Measurements from ENCODE around the gene HOXC9. TPM values are rescaled to one million over a fixed set of nuclear protein-coding genes. Genes with fewer than 3 reads are reported as not detected.

HOXC9 gene
- total RNA-seq, 1 experiment from 2014 or later = 11.3 TPM

GRCh38 chr12:54032086-54032619 is 32.2 kb downstream of the HOXC9 start:
- CTCF ChIA-PET = interaction anchor here (0.6 to 3.5 kb wide), 35 partner anchors 10 to 737 kb away, joined by 3 to 43 read pairs (median 5); partner anchors contain the start of genes HNRNPA1, HOXC10, HOXC8 and HOXC9

DNA sequence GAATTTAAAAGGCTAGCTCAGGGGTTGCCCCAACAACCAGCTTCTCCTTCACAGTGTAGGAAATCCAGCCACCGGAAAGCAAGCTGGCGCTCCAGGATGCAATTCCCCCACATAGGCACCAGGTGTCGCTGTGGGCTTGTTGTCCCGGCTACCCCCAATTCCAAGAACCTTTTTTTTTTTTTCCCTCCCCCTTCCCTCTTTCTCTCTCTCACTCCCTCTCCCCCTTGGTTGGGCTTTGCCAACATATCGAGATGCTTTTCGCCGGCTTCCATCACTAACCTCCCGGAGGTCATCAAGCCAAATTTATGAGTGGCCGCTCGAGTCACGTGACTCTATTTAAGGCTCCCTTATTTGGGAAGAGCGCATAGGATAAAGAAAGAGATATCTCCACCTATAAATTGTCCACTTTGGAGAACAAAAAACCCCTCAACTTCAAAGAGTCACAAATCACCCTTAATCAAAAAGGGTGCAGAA is 32.7 kb downstream of the HOXC9 start, which contains the start of gene HOXC5:
HOXC5 (plus strand) TSS at position 424 of the 474 bp plus-strand sequence. CDS start 73 bp downstream, outside the sequence.
- Histone ChIP-seq H3K27ac (ENCODE audit: low read depth, low read length) (peak within 1 kb of the TSS; percentile 35), H2AFZ (ENCODE audit: low read depth, low read length, poor library complexity, severe bottlenecking) (peak within 1 kb of the TSS; percentile 89), H3K9ac (ENCODE audit: low read length) (peak within 1 kb of the TSS; percentile 69), H4K20me1 (ENCODE audit: insufficient read depth) (no peaks in the 10 kb centered on the region), H3K79me2 (ENCODE audit: insufficient read depth, low read length) (no peaks in the 10 kb centered on the region), H3K9me2 (ENCODE audit: insufficient read depth) (no peaks in the 10 kb centered on the region), H3K4me2 (ENCODE audit: low read length) (peak within 1 kb of the TSS; percentile 100), H3K27me3 (ENCODE audit: insufficient read depth, low read length) (no peaks in the 10 kb centered on the region), H3K4me1 (ENCODE audit: control insufficient read depth in 1 of 2, insufficient read depth in 2 of 2, low read length in 2 of 2) (peaks cover 7 to 29% of the 10 kb centered on the region in 2 experiments), H3K9me3 (ENCODE audit: control insufficient read depth in 1 of 2, insufficient read depth in 1 of 2, low read depth in 1 of 2, low read length in 2 of 2) (no peaks in the 10 kb centered on the region), H3K4me3 (replicated peaks in 1 of 2; ENCODE audit: low read depth in 1 of 2, low read length in 2 of 2) (peak within 1 kb of the TSS; percentile 55 to 77), H3K36me3 (ENCODE audit: control insufficient read depth in 1 of 2, insufficient read depth in 2 of 2, low read length in 2 of 2) (no peaks in the 10 kb centered on the region)
- intact Hi-C loops (cut with micrococcal nuclease) = loop anchor here (1.0 to 5.0 kb wide), 2 partner anchors 105 to 169 kb away; no protein-coding TSS in a partner anchor
- ATAC-seq = peak; percentile 53
- RAD21 ChIA-PET (ENCODE audit: low non-redundant PET in 1 of 2, low total read pairs in 2 of 2, uncharacterized antibody in 2 of 2, unreplicated experiment in 2 of 2) = interaction anchor here (0.5 to 3.0 kb wide), 11 partner anchors 11 to 175 kb away, joined by 3 to 12 read pairs (median 9); no protein-coding TSS in a partner anchor
- BruUV-seq (replicated peaks) = no TSS peak
- DNase-seq (ENCODE audit: low read depth, low spot score) = peak; percentile 54
- TF ChIP-seq ZNF274 (IDR thresholded peaks at IDR 0.05; ENCODE audit: low read depth, low read length) (no peak), CBX3 (IDR thresholded peaks at IDR 0.05; ENCODE audit: low read depth) (no peak), TCF7L2 (IDR thresholded peaks at IDR 0.05; ENCODE audit: borderline replicate concordance, extremely low read depth, insufficient read depth, insufficient read length) (no peak), RAD21 (IDR thresholded peaks at IDR 0.05; ENCODE audit: low read depth) (peak; percentile 88), EZH2phosphoT487 (IDR thresholded peaks at IDR 0.05; ENCODE audit: borderline replicate concordance) (no peak), SRF (IDR thresholded peaks at IDR 0.05; ENCODE audit: low read depth) (peak; percentile 98), POLR2A (IDR thresholded peaks at IDR 0.05; ENCODE audit: borderline replicate concordance, extremely low read depth, insufficient read depth, insufficient read length) (no peak)
- TF ChIP-seq, protein P1, sequence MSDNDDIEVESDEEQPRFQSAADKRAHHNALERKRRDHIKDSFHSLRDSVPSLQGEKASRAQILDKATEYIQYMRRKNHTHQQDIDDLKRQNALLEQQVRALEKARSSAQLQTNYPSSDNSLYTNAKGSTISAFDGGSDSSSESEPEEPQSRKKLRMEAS (IDR thresholded peaks at IDR 0.05) = no peak
- TF ChIP-seq, protein P2, sequence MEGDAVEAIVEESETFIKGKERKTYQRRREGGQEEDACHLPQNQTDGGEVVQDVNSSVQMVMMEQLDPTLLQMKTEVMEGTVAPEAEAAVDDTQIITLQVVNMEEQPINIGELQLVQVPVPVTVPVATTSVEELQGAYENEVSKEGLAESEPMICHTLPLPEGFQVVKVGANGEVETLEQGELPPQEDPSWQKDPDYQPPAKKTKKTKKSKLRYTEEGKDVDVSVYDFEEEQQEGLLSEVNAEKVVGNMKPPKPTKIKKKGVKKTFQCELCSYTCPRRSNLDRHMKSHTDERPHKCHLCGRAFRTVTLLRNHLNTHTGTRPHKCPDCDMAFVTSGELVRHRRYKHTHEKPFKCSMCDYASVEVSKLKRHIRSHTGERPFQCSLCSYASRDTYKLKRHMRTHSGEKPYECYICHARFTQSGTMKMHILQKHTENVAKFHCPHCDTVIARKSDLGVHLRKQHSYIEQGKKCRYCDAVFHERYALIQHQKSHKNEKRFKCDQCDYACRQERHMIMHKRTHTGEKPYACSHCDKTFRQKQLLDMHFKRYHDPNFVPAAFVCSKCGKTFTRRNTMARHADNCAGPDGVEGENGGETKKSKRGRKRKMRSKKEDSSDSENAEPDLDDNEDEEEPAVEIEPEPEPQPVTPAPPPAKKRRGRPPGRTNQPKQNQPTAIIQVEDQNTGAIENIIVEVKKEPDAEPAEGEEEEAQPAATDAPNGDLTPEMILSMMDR (IDR thresholded peaks at IDR 0.05 in 2 of 3, conservative IDR thresholded peaks at IDR 0.05 in 1 of 3; ENCODE audit: borderline replicate concordance in 1 of 3, insufficient read depth in 1 of 3, low read depth in 2 of 3, low read length in 2 of 3) = peak; percentile 88 to 98 (median 94)
- CTCF ChIA-PET = interaction anchor here (0.6 to 3.5 kb wide), 34 partner anchors 9 to 737 kb away, joined by 3 to 43 read pairs (median 5); partner anchors contain the start of genes HNRNPA1, HOXC10, HOXC8 and HOXC9
- POLR2A ChIA-PET = interaction anchor here (0.6 to 0.8 kb wide), 4 partner anchors 47 to 327 kb away, joined by 3 read pairs; no protein-coding TSS in a partner anchor

More at GRCh38 chr12:54032086-54032619, 32.2 kb downstream of the HOXC9 start:
- ATAC-seq (no peak), DNase-seq (ENCODE audit: low read depth, low spot score) (no peak)
- no peak overlapping the region for H3K9ac ChIP-seq (ENCODE audit: low read length)
- BruUV-seq (replicated peaks) = no TSS peak
- ChIA-PET POLR2A (interaction anchor here (0.6 to 0.8 kb wide), 4 partner anchors 47 to 327 kb away, joined by 3 read pairs; no protein-coding TSS in a partner anchor), RAD21 (ENCODE audit: low non-redundant PET in 1 of 2, low total read pairs in 2 of 2, uncharacterized antibody in 2 of 2, unreplicated experiment in 2 of 2) (interaction anchor here (0.5 to 3.0 kb wide), 11 partner anchors 10 to 176 kb away, joined by 3 to 12 read pairs (median 9); no protein-coding TSS in a partner anchor)
- H3K4me1 ChIP-seq (ENCODE audit: control insufficient read depth in 1 of 2, insufficient read depth in 2 of 2, low read length in 2 of 2) = peaks cover 7 to 28% of the 10 kb centered on the region in 2 experiments
- H3K27ac ChIP-seq (ENCODE audit: low read depth, low read length) = no peak overlapping the region
- no peaks in the 10 kb centered on the region for H3K9me2 ChIP-seq (ENCODE audit: insufficient read depth)
- no peaks in the 10 kb centered on the region for H4K20me1 ChIP-seq (ENCODE audit: insufficient read depth)
- H3K27me3 ChIP-seq (ENCODE audit: insufficient read depth, low read length) = no peaks in the 10 kb centered on the region
- no peaks in the 10 kb centered on the region for H3K9me3 ChIP-seq (ENCODE audit: control insufficient read depth in 1 of 2, insufficient read depth in 1 of 2, low read depth in 1 of 2, low read length in 2 of 2)
- TF ChIP-seq ZFX (IDR thresholded peaks at IDR 0.05) = no peak
- TF ChIP-seq POLR2AphosphoS5 (IDR thresholded peaks at IDR 0.05; ENCODE audit: low read depth, low read length) = no peak
- no peak for TF ChIP-seq ELF1 (IDR thresholded peaks at IDR 0.05; ENCODE audit: borderline replicate concordance, low read depth)
- no peak for TF ChIP-seq YY1 (IDR thresholded peaks at IDR 0.05; ENCODE audit: extremely low read depth, insufficient replicate concordance, low read depth, low read length)
- H2AFZ ChIP-seq (ENCODE audit: low read depth, low read length, poor library complexity, severe bottlenecking) = no peak overlapping the region
- H3K36me3 ChIP-seq (ENCODE audit: control insufficient read depth in 1 of 2, insufficient read depth in 2 of 2, low read length in 2 of 2) = no peaks in the 10 kb centered on the region
- intact Hi-C loops (cut with micrococcal nuclease) = loop anchor here (1.0 to 5.0 kb wide), 2 partner anchors 105 to 169 kb away; no protein-coding TSS in a partner anchor
- H3K79me2 ChIP-seq (ENCODE audit: insufficient read depth, low read length) = no peaks in the 10 kb centered on the region
- H3K4me3 ChIP-seq (replicated peaks in 1 of 2; ENCODE audit: low read depth in 1 of 2, low read length in 2 of 2) = no peak overlapping the region
- peak overlapping the region; percentile 100; the same call in 1 of the 2 replicates for H3K4me2 ChIP-seq (ENCODE audit: low read length)

Data from HCT116 (cell line).